Endothelial cell (in vitro differentiated cells): ENCODE data around the gene TOMM40L. TPM values are rescaled to one million over a fixed set of nuclear protein-coding genes. Genes with fewer than 3 reads are reported as not detected.

Experiments
- DNase-seq: peaks from one replicate; pipeline ENCODE4 v3.0.0; 2021; ENCODE audit warnings: low spot score
- H3K27ac Mint-ChIP-seq: one replicate; pipeline ENCODE4 v1.8.0; 2021; ENCODE audit warnings: mixed read lengths, inconsistent platforms; ENCODE audit not compliant: unreplicated experiment
- H3K27me3 Mint-ChIP-seq: one replicate; pipeline ENCODE4 v1.8.0; 2021; ENCODE audit warnings: mild to moderate bottlenecking, moderate library complexity, mixed read lengths, inconsistent platforms; ENCODE audit not compliant: unreplicated experiment
- H3K36me3 Mint-ChIP-seq: one replicate; pipeline ENCODE4 v1.8.0; 2021; ENCODE audit warnings: mild to moderate bottlenecking, low read depth, mixed read lengths, inconsistent platforms; ENCODE audit not compliant: unreplicated experiment
- H3K4me1 Mint-ChIP-seq: one replicate; pipeline ENCODE4 v1.8.0; 2021; ENCODE audit warnings: mild to moderate bottlenecking, mixed read lengths, inconsistent platforms; ENCODE audit not compliant: unreplicated experiment
- H3K4me3 Mint-ChIP-seq: one replicate; pipeline ENCODE4 v1.8.0; 2021; ENCODE audit warnings: mild to moderate bottlenecking, mixed read lengths, inconsistent platforms; ENCODE audit not compliant: unreplicated experiment
- H3K9me3 Mint-ChIP-seq: one replicate; pipeline ENCODE4 v1.8.0; 2021; ENCODE audit warnings: mixed read lengths, inconsistent platforms; ENCODE audit not compliant: unreplicated experiment
- CTCF ChIP-seq: fragments of 200-600 bp; sonication (generic); IDR thresholded peaks from one replicate; pipeline ENCODE4 v1.5.0; 2021; ENCODE audit warnings: antibody characterized with exemption; ENCODE audit not compliant: unreplicated experiment
- total RNA-seq: library from RNA; stranded (reverse); fragmentation: NEBNext Ultra II Directional; extraction: Animal tissue kit (Norgen Biotek cat#: 25700); gene quantifications from one replicate; pipeline ENCODE4 v1.2.1, GENCODE V29; 2021; ENCODE audit not compliant: unreplicated experiment

TOMM40L gene
- total RNA-seq, 1 donor from 2014 or later = 22.0 TPM

- Mint-ChIP-seq H3K4me1 (peaks cover 31% of the 10 kb centered on the region), H3K27me3 (peaks cover 2% of the 10 kb centered on the region), H3K27ac (peak overlapping the region; percentile 98), H3K36me3 (peaks cover 14% of the 10 kb centered on the region), H3K4me3 (peak overlapping the region; percentile 100), H3K9me3 (no peaks in the 10 kb centered on the region)
- DNase-seq = no peak
- TF ChIP-seq CTCF = no peak
Measured at GRCh38 chr1:161226320-161226711, 456 bp downstream of the TOMM40L start.

- peak overlapping the region; percentile 100 for H3K4me3 Mint-ChIP-seq
- H3K9me3 Mint-ChIP-seq = no peaks in the 10 kb centered on the region
- no peak for DNase-seq
- peaks cover 2% of the 10 kb centered on the region for H3K27me3 Mint-ChIP-seq
- peaks cover 31% of the 10 kb centered on the region for H3K4me1 Mint-ChIP-seq
- peaks cover 14% of the 10 kb centered on the region for H3K36me3 Mint-ChIP-seq
- H3K27ac Mint-ChIP-seq = peak overlapping the region; percentile 98
- no peak for TF ChIP-seq CTCF
Measured at GRCh38 chr1:161226759-161227158, 899 bp downstream of the TOMM40L start.

- peak overlapping the region; percentile 98 for H3K27ac Mint-ChIP-seq
Measured at GRCh38 chr1:161227196-161227871, 1.5 kb downstream of the TOMM40L start.

GRCh38 chr1:161228032-161228431, 2.2 kb downstream of the TOMM40L start:
- peaks cover 2% of the 10 kb centered on the region for H3K27me3 Mint-ChIP-seq
- H3K9me3 Mint-ChIP-seq = no peaks in the 10 kb centered on the region
- peaks cover 14% of the 10 kb centered on the region for H3K36me3 Mint-ChIP-seq
- H3K4me1 Mint-ChIP-seq = peaks cover 31% of the 10 kb centered on the region
- peak overlapping the region; percentile 77 for H3K4me3 Mint-ChIP-seq
- no peak for TF ChIP-seq CTCF
- DNase-seq = no peak
- H3K27ac Mint-ChIP-seq = peak overlapping the region; percentile 98

More at GRCh38 chr1:161227196-161227871, 1.5 kb downstream of the TOMM40L start:
- TF ChIP-seq CTCF = peak; percentile 99
- H3K9me3 Mint-ChIP-seq = no peaks in the 10 kb centered on the region
- peaks cover 31% of the 10 kb centered on the region for H3K4me1 Mint-ChIP-seq
- DNase-seq = peak; percentile 81
- H3K4me3 Mint-ChIP-seq = peak overlapping the region; percentile 100
- H3K36me3 Mint-ChIP-seq = peaks cover 14% of the 10 kb centered on the region
- peaks cover 2% of the 10 kb centered on the region for H3K27me3 Mint-ChIP-seq

- H3K27ac Mint-ChIP-seq = no peak overlapping the region
- H3K4me1 Mint-ChIP-seq = peaks cover 31% of the 10 kb centered on the region
- DNase-seq = no peak
- no peaks in the 10 kb centered on the region for H3K27me3 Mint-ChIP-seq
- no peaks in the 10 kb centered on the region for H3K9me3 Mint-ChIP-seq
- peaks cover 14% of the 10 kb centered on the region for H3K36me3 Mint-ChIP-seq
- TF ChIP-seq CTCF = no peak
- no peak overlapping the region for H3K4me3 Mint-ChIP-seq
Measured at GRCh38 chr1:161229896-161230295, 4.0 kb downstream of the TOMM40L start.
